SU-DHL-6 (cell line): ENCODE measurements around the gene CMSS1.

Source experiments
- H2AFZ ChIP-seq: fragments of 200-600 bp; sonication (generic); 2 replicates; pipeline ENCODE4 v1.6.1; 2014; ENCODE audit warnings: low read depth, mild to moderate bottlenecking, moderate library complexity, mixed read lengths, antibody characterized with exemption, low read length; ENCODE audit not compliant: severe bottlenecking
- H3F3A ChIP-seq: fragments of 200-600 bp; shearing (Covaris generic); 2 replicates; pipeline ENCODE4 v1.6.0; 2016; ENCODE audit warnings: antibody characterized with exemption, mild to moderate bottlenecking; ENCODE audit not compliant: insufficient read depth
- H3K27ac ChIP-seq: fragments of 200-600 bp; sonication (generic); 2 replicates; pipeline ENCODE4 v1.5.1; 2016; ENCODE audit warnings: low read depth, mild to moderate bottlenecking, low read length, moderate library complexity, mixed read lengths
- H3K27me3 ChIP-seq: fragments of 200-600 bp; sonication (generic), shearing (Covaris generic); 2 replicates; pipeline ENCODE4 v1.6.0; 2014; ENCODE audit warnings: mild to moderate bottlenecking, low read length
- H3K36me3 ChIP-seq: fragments of 200-600 bp; sonication (generic); 2 replicates; pipeline ENCODE4 v1.6.1; 2014; ENCODE audit warnings: mild to moderate bottlenecking, low read length, mixed read lengths
- H3K4me2 ChIP-seq: fragments of 300-600, 200-600 bp; shearing (Covaris generic), sonication (generic); 2 replicates; pipeline ENCODE4 v1.6.0; 2014; ENCODE audit warnings: low read length, low read depth, mild to moderate bottlenecking; ENCODE audit not compliant: poor library complexity, severe bottlenecking
- H3K4me3 ChIP-seq: fragments of 200-600 bp; sonication (generic); 2 replicates; pipeline ENCODE4 v1.5.1; 2014; ENCODE audit warnings: antibody characterized with exemption, low read length, mild to moderate bottlenecking, mixed read lengths; ENCODE audit not compliant: insufficient read depth, poor library complexity, severe bottlenecking
- H3K79me2 ChIP-seq: fragments of 200-600 bp; sonication (generic); 2 replicates; pipeline ENCODE4 v1.6.1; 2014; ENCODE audit warnings: mild to moderate bottlenecking, low read length, moderate library complexity; ENCODE audit not compliant: insufficient read depth
- H3K9ac ChIP-seq: fragments of 200-600 bp; sonication (generic); 2 replicates; pipeline ENCODE4 v1.7.0; 2014; ENCODE audit warnings: mild to moderate bottlenecking, low read length
- H3K9me2 ChIP-seq: fragments of 200-600 bp; sonication (generic); replicated peaks from 2 replicates; pipeline ENCODE4 v1.6.1; 2014; ENCODE audit warnings: low read length; ENCODE audit not compliant: insufficient read depth
- H3K9me3 ChIP-seq: fragments of 200-600 bp; sonication (generic); 2 replicates; pipeline ENCODE4 v1.6.1; 2014; ENCODE audit warnings: low read length, mixed read lengths; ENCODE audit not compliant: insufficient read depth
- H4K20me1 ChIP-seq: fragments of 200-600 bp; sonication (generic); 2 replicates; pipeline ENCODE4 v1.6.1; 2014; ENCODE audit warnings: low read depth, mild to moderate bottlenecking, antibody characterized with exemption, low read length, moderate library complexity, mixed read lengths
- CTCF ChIP-seq: fragments of 200-600 bp; sonication (generic); IDR thresholded peaks from one replicate; pipeline ENCODE4 v1.5.1; 2017; ENCODE audit warnings: antibody characterized with exemption, mild to moderate bottlenecking, low read length, moderate library complexity; ENCODE audit not compliant: insufficient read depth, poor library complexity, severe bottlenecking
- EZH2phosphoT487 ChIP-seq: fragments of 200-600 bp; sonication (generic), shearing (Covaris generic); conservative IDR thresholded peaks from 2 replicates; pipeline ENCODE4 v1.6.1; 2018; ENCODE audit warnings: mild to moderate bottlenecking, antibody characterized with exemption, low read length, moderate library complexity, mixed read lengths

Gene CMSS1

GRCh38 chr3:100111728-100112127 lies 294.1 kb downstream of the CMSS1 start:
- H4K20me1 ChIP-seq: no peaks in the 10 kb centered on the region
- H3F3A ChIP-seq: no peaks in the 10 kb centered on the region
- TF ChIP-seq CTCF (no peak), EZH2phosphoT487 (no peak)
- no peak overlapping the region for H3K27ac ChIP-seq
- H3K4me3 ChIP-seq: no peak overlapping the region
- no peak overlapping the region for H3K9ac ChIP-seq
- H3K27me3 ChIP-seq: no peaks in the 10 kb centered on the region
- no peaks in the 10 kb centered on the region for H3K36me3 ChIP-seq
- no peaks in the 10 kb centered on the region for H3K9me3 ChIP-seq
- H3K79me2 ChIP-seq: no peaks in the 10 kb centered on the region
- H2AFZ ChIP-seq: no peak overlapping the region
- H3K9me2 ChIP-seq: no peaks in the 10 kb centered on the region
- no peak overlapping the region for H3K4me2 ChIP-seq

GRCh38 chr3:100113723-100114412 lies 296.2 kb downstream of the CMSS1 start:
- Histone ChIP-seq H3F3A (no peaks in the 10 kb centered on the region), H3K9me3 (no peaks in the 10 kb centered on the region), H3K79me2 (no peaks in the 10 kb centered on the region), H3K36me3 (no peaks in the 10 kb centered on the region), H2AFZ (no peak overlapping the region), H3K9me2 (no peaks in the 10 kb centered on the region), H3K27ac (no peak overlapping the region), H3K27me3 (no peaks in the 10 kb centered on the region), H3K4me3 (no peak overlapping the region), H4K20me1 (no peaks in the 10 kb centered on the region), H3K9ac (no peak overlapping the region), H3K4me2 (no peak overlapping the region)
- TF ChIP-seq CTCF (no peak), EZH2phosphoT487 (no peak)

- Histone ChIP-seq H3K79me2 (no peaks in the 10 kb centered on the region), H3K4me2 (no peak within 1 kb of the TSS)
- TF ChIP-seq EZH2phosphoT487 (no peak), CTCF (no peak)
Observed at GRCh38 chr3:100114413-100115030, 296.9 kb downstream of the CMSS1 start, which contains the start of gene FILIP1L. TSS of gene FILIP1L (minus strand) at chr3:100114501.

More at GRCh38 chr3:100114413-100115030, 296.9 kb downstream of the CMSS1 start, which contains the start of gene FILIP1L:
- H3K4me3 ChIP-seq: no peak within 1 kb of the TSS
- H3K27me3 ChIP-seq: no peaks in the 10 kb centered on the region
- H3K27ac ChIP-seq: no peak within 1 kb of the TSS
- H2AFZ ChIP-seq: no peak within 1 kb of the TSS
- no peaks in the 10 kb centered on the region for H3K9me2 ChIP-seq
- H3K9me3 ChIP-seq: no peaks in the 10 kb centered on the region
- no peaks in the 10 kb centered on the region for H3F3A ChIP-seq
- no peaks in the 10 kb centered on the region for H3K36me3 ChIP-seq
- no peaks in the 10 kb centered on the region for H4K20me1 ChIP-seq
- no peak within 1 kb of the TSS for H3K9ac ChIP-seq
